B cell (primary cell): ENCODE data around the gene CTSG. TPM values are rescaled to one million over a fixed set of nuclear protein-coding genes. Genes with fewer than 3 reads are reported as not detected.
"Not testable (repeated sequence)": the region's sequence is repeated elsewhere in the genome, so short reads cannot be mapped to it uniquely, and the experiment has no call there.

Experiments used
- ATAC-seq: fragments of 200-7000 bp; cut with Tn5 transposase; one replicate; pipeline ENCODE4 v1.10.0; 2021; ENCODE audit warnings: low read depth, mild to moderate bottlenecking, moderate number of reproducible peaks, moderate library complexity
- CTCF ChIA-PET: fragments of 350-600 bp; sonication (Branson Sonifier 250); formaldehyde crosslinking; loops from one replicate; lab custom pipeline; 2021; ENCODE audit warnings: antibody characterized with exemption, inconsistent platforms; lab: Charles Lee
- POLR2A ChIA-PET: fragments of 350-600 bp; sonication (Branson Sonifier 250); formaldehyde crosslinking; loops from one replicate; lab custom pipeline; 2021; ENCODE audit warnings: antibody characterized with exemption; lab: Charles Lee
- DNase-seq: peaks from one replicate; pipeline ENCODE4 v3.0.0; 2013
- H2AFZ ChIP-seq: 2 replicates; pipeline ENCODE4 v1.6.1; 2012; ENCODE audit warnings: mild to moderate bottlenecking, low read depth, low read length; ENCODE audit not compliant: insufficient read depth, poor library complexity, severe bottlenecking
- H3K27ac ChIP-seq, 2 donors: 1 replicate in 1 of 2; 2 replicates in 1 of 2; pipeline ENCODE4 v1.5.1; 2012 to 2013; ENCODE audit warnings: low read length in 2 of 2, mild to moderate bottlenecking in 2 of 2, moderate library complexity in 1 of 2
- H3K27me3 ChIP-seq, 4 experiments: fragments of 200-600 bp in 1 of 4; sonication (generic) in 1 of 4; replicated peaks in 1 of 4; 1 replicate in 2 of 4; 2 replicates in 2 of 4; pipeline versions ENCODE4 v1.6.1 to v1.7.0; 2013 to 2016; ENCODE audit warnings: low read length in 3 of 4, mild to moderate bottlenecking in 2 of 4, mixed read lengths in 1 of 4, moderate library complexity in 1 of 4; ENCODE audit not compliant: insufficient read depth in 4 of 4, control insufficient read depth in 3 of 4; ENCODE audit errors: control extremely low read depth in 1 of 4
- H3K36me3 ChIP-seq, 2 experiments: replicated peaks in 1 of 2; 1 replicate in 1 of 2; 2 replicates in 1 of 2; pipeline versions ENCODE4 v1.6.1 to v1.7.1; 2013; ENCODE audit warnings: low read length in 1 of 2; ENCODE audit not compliant: insufficient read depth in 2 of 2, control insufficient read depth in 1 of 2; ENCODE audit errors: control extremely low read depth in 1 of 2, extremely low read depth in 1 of 2
- H3K4me1 ChIP-seq, 2 donors: fragments of 200-600 bp in 1 of 2; sonication (generic) in 1 of 2; 1 replicate in 1 of 2; 2 replicates in 1 of 2; pipeline versions ENCODE4 v1.5.1 to v1.6.1; 2013 to 2017; ENCODE audit warnings: low read length in 2 of 2; ENCODE audit not compliant: control insufficient read depth in 2 of 2, insufficient read depth in 2 of 2
- H3K4me2 ChIP-seq: replicated peaks from 2 replicates; pipeline ENCODE3; 2012; ENCODE audit warnings: mild to moderate bottlenecking, low read depth, low read length; ENCODE audit not compliant: poor library complexity, severe bottlenecking
- H3K4me3 ChIP-seq, 5 experiments: fragments of 200-600 bp in 1 of 5; sonication (generic) in 1 of 5; 1 replicate in 3 of 5; 2 replicates in 2 of 5; pipeline versions ENCODE4 v1.5.1 to v1.7.0; 2011 to 2016; ENCODE audit warnings: low read length in 4 of 5, mild to moderate bottlenecking in 4 of 5, low read depth in 2 of 5, control low read depth in 1 of 5, moderate library complexity in 1 of 5; ENCODE audit not compliant: insufficient read depth in 1 of 5; ENCODE audit errors: control extremely low read depth in 1 of 5, extremely low read depth in 1 of 5
- H3K79me2 ChIP-seq: fragments of 200-600 bp; sonication (generic); one replicate; pipeline ENCODE4 v1.6.0; 2016; ENCODE audit warnings: low read length; ENCODE audit not compliant: control insufficient read depth, insufficient read depth
- H3K9ac ChIP-seq: fragments of 200-600 bp; sonication (generic); 2 replicates; pipeline ENCODE4 v1.6.1; 2017; ENCODE audit warnings: mild to moderate bottlenecking, low read length, moderate library complexity
- H3K9me3 ChIP-seq, 3 donors: one replicate each; pipeline versions ENCODE4 v1.6.1 to v1.7.1; 2013; ENCODE audit warnings: low read length in 2 of 3; ENCODE audit not compliant: control insufficient read depth in 2 of 3, insufficient read depth in 1 of 3; ENCODE audit errors: control extremely low read depth in 1 of 3
- H4K20me1 ChIP-seq: 2 replicates; pipeline ENCODE4 v1.6.0; 2012; ENCODE audit warnings: mild to moderate bottlenecking, low read length; ENCODE audit not compliant: insufficient read depth, control insufficient read depth, poor library complexity, severe bottlenecking
- H3K27ac Mint-ChIP-seq: one replicate; pipeline ENCODE4 v1.8.0; 2021; ENCODE audit warnings: mixed read lengths
- H3K27me3 Mint-ChIP-seq: one replicate; pipeline ENCODE4 v1.8.0; 2021; ENCODE audit warnings: mixed read lengths
- H3K4me1 Mint-ChIP-seq: one replicate; pipeline ENCODE4 v1.8.0; 2021; ENCODE audit warnings: mixed read lengths
- H3K4me3 Mint-ChIP-seq: one replicate; pipeline ENCODE4 v1.8.0; 2021; ENCODE audit warnings: mixed read lengths
- H3K9me3 Mint-ChIP-seq: one replicate; pipeline ENCODE4 v1.8.0; 2022; ENCODE audit warnings: mixed read lengths; ENCODE audit not compliant: insufficient read depth
- EZH2 ChIP-seq: IDR thresholded peaks from 2 replicates; pipeline ENCODE4 v1.6.1; 2012; ENCODE audit warnings: borderline replicate concordance, low read depth, mild to moderate bottlenecking, moderate library complexity, low read length; ENCODE audit not compliant: insufficient read depth, poor library complexity, severe bottlenecking
- WGBS: methylation state at CpG from one replicate; pipeline ENCODE4 v1.1.5; 2013; ENCODE audit warnings: missing lambda C conversion rate; ENCODE audit not compliant: insufficient coverage; 5-methylcytosine and 5-hydroxymethylcytosine counted together
- intact Hi-C: fragments of 100-400 bp; cut with micrococcal nuclease; formaldehyde crosslinking; loops from one replicate; pipeline ENCODE4 v1.10.0; 2022
- polyA plus RNA-seq: library from polyadenylated mRNA; depleted of rRNA; stranded (reverse); fragments of >200 nt; gene quantifications from 2 replicates; pipeline ENCODE4 v1.2.3, GENCODE V29; 2012
- total RNA-seq, 2 donors: library from RNA; stranded (reverse); fragments of 120-200 nt in 1 of 2; gene quantifications; 1 replicate in 1 of 2; 2 replicates in 1 of 2; pipeline versions ENCODE4 v1.2.3 to v1.2.4, GENCODE V29; 2013 to 2022
- TF ChIP-seq, protein P1 (sequence below): fragments of 200-600 bp; IDR thresholded peaks from one replicate; pipeline ENCODE4 v1.8.0; 2022; ENCODE audit warnings: antibody characterized with exemption, mild to moderate bottlenecking

CTSG gene
- total and polyA plus RNA-seq, 2 donors (not counting 1 experiment from before 2014, with no cell fraction given): not detected

- Histone ChIP-seq H3K4me2 (no peak overlapping the region), H3K9ac (no peak overlapping the region), H3K9me3 (peaks cover 1 to 20% (median 16%) of the 10 kb centered on the region in 3 donors), H2AFZ (no peak overlapping the region), H3K79me2 (no peaks in the 10 kb centered on the region), H3K27ac (no peak overlapping the region), H3K36me3 (no peaks in the 10 kb centered on the region), H4K20me1 (no peaks in the 10 kb centered on the region), H3K27me3 (peaks cover 0 to 9% (median 1%) of the 10 kb centered on the region in 4 experiments), H3K4me1 (no peaks in the 10 kb centered on the region), H3K4me3 (no peak overlapping the region)
- no peak for DNase-seq
- no peak for ATAC-seq
- Mint-ChIP-seq H3K9me3 (peaks cover 14% of the 10 kb centered on the region), H3K4me1 (no peaks in the 10 kb centered on the region), H3K27me3 (peaks cover 29% of the 10 kb centered on the region), H3K27ac (no peak overlapping the region), H3K4me3 (no peak overlapping the region)
- TF ChIP-seq, protein P1, sequence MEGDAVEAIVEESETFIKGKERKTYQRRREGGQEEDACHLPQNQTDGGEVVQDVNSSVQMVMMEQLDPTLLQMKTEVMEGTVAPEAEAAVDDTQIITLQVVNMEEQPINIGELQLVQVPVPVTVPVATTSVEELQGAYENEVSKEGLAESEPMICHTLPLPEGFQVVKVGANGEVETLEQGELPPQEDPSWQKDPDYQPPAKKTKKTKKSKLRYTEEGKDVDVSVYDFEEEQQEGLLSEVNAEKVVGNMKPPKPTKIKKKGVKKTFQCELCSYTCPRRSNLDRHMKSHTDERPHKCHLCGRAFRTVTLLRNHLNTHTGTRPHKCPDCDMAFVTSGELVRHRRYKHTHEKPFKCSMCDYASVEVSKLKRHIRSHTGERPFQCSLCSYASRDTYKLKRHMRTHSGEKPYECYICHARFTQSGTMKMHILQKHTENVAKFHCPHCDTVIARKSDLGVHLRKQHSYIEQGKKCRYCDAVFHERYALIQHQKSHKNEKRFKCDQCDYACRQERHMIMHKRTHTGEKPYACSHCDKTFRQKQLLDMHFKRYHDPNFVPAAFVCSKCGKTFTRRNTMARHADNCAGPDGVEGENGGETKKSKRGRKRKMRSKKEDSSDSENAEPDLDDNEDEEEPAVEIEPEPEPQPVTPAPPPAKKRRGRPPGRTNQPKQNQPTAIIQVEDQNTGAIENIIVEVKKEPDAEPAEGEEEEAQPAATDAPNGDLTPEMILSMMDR: no peak
- no peak for TF ChIP-seq EZH2
- ChIA-PET POLR2A (no interaction called here), CTCF (no interaction called here)
- intact Hi-C loops: no loop called here
Measured at GRCh38 chr14:24597403-24597802, 21.4 kb upstream of the CTSG start.

GRCh38 chr14:24595073-24595808, 19.2 kb upstream of the CTSG start:
- POLR2A ChIA-PET: no interaction called here
- CTCF ChIA-PET: interaction anchor here (1.0 to 1.9 kb wide), 2 partner anchors 11 to 12 kb away, joined by 3 to 10 read pairs; no protein-coding TSS in a partner anchor
- no peaks in the 10 kb centered on the region for H3K4me1 Mint-ChIP-seq
- H3K36me3 ChIP-seq: no peaks in the 10 kb centered on the region
- H3K9me3 ChIP-seq: peaks cover 1 to 16% (median 16%) of the 10 kb centered on the region in 3 donors
- no peak for DNase-seq
- TF ChIP-seq EZH2: no peak
- TF ChIP-seq, protein P1: no peak
- peaks cover 0 to 9% (median 1%) of the 10 kb centered on the region in 4 experiments for H3K27me3 ChIP-seq
- H3K79me2 ChIP-seq: no peaks in the 10 kb centered on the region
- H3K4me2 ChIP-seq: no peak overlapping the region
- peaks cover 17% of the 10 kb centered on the region for H3K9me3 Mint-ChIP-seq
- ATAC-seq: no peak
- H3K4me3 ChIP-seq: no peak overlapping the region
- no peak overlapping the region for H2AFZ ChIP-seq
- H3K27ac ChIP-seq: no peak overlapping the region
- no peak overlapping the region for H3K4me3 Mint-ChIP-seq
- H3K27ac Mint-ChIP-seq: no peak overlapping the region
- H3K9ac ChIP-seq: no peak overlapping the region
- H3K27me3 Mint-ChIP-seq: peaks cover 36% of the 10 kb centered on the region
- WGBS: 90% methylated on average over 3 of the region's 3 CpGs
- intact Hi-C loops: no loop called here
- H4K20me1 ChIP-seq: no peaks in the 10 kb centered on the region
- no peaks in the 10 kb centered on the region for H3K4me1 ChIP-seq

DNA sequence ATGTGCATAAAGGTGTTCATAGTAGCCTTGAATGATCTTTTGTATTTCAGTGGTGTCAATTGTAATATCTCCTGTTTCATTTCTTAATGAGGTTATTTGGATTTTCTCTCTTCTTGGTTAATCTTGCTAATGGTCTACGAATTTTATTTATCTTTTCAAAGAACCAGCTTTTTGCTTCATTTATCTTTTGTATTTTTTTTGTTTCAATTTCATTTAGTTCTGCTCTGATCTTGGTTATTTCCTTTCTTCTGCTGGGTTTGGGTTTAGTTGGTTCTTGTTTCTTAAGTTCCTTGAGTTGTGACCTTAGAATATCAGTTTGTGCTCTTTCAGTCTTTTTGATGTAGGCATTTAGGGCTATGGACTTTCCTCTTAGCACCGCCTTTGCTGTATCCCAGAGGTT, 15.0 kb upstream of the CTSG start:
- H3K27ac ChIP-seq, H2AFZ ChIP-seq, H3K4me1 Mint-ChIP-seq, H3K9ac ChIP-seq, ATAC-seq, DNase-seq, H3K27ac Mint-ChIP-seq, H3K4me2 ChIP-seq, H3K27me3 ChIP-seq, H3K36me3 ChIP-seq, CTCF ChIA-PET, H4K20me1 ChIP-seq, H3K4me1 ChIP-seq, POLR2A ChIA-PET, H3K79me2 ChIP-seq, H3K4me3 ChIP-seq, intact Hi-C loops, H3K4me3 Mint-ChIP-seq: not testable (repeated sequence)
- H3K9me3 ChIP-seq: peaks cover 0 to 20% (median 11%) of the 10 kb centered on the region in 3 donors
- WGBS: no CpG with 5 or more reads among the region's 2 CpGs
- Mint-ChIP-seq H3K9me3 (peaks cover 11% of the 10 kb centered on the region), H3K27me3 (peaks cover 33% of the 10 kb centered on the region)
